Erythroblast (primary cell): ENCODE measurements around the gene TTC28.

Experiments
- GATA1 ChIP-seq: IDR thresholded peaks from 2 replicates; pipeline ENCODE4 v1.6.1; 2011; ENCODE audit warnings: low read depth, mild to moderate bottlenecking, control low read depth, low read length, moderate library complexity
- POLR2A ChIP-seq: IDR thresholded peaks from 2 replicates; pipeline ENCODE4 v1.6.1; 2011; ENCODE audit warnings: mild to moderate bottlenecking, low read length

DNA sequence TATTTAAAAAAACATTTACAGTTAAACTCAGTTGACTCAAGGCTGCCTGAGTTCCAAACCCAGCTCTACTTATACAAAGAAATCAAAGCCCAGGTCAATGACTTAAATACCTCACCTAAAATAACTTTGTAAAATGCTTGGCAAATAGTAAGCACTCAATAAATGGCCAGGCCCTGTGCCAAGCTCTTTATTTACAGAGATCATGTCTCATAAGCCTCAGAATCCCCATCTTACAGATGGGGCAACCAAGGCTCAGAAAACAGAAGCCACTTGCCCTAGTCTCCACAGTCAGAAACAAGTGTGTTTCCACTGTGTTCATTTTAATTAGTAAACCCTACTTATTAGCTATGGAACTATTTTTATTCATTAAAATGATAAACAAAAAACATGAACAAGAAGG is 30.5 kb upstream of the TTC28 start:
- TF ChIP-seq POLR2A = no peak
- TF ChIP-seq GATA1 = no peak
